GM21825 (cell line): ENCODE results near the gene SAMD13.

ENCODE experiments used
- ATAC-seq: cut with Tn5 transposase; IDR thresholded peaks from one replicate; pipeline ENCODE4 v1.9.1; 2021; ENCODE audit warnings: mild to moderate bottlenecking, moderate library complexity; ENCODE audit not compliant: unreplicated experiment

Gene SAMD13

GRCh38 chr1:84370266-84370665 is 68.8 kb downstream of the SAMD13 start:
- ATAC-seq = no peak

DNA sequence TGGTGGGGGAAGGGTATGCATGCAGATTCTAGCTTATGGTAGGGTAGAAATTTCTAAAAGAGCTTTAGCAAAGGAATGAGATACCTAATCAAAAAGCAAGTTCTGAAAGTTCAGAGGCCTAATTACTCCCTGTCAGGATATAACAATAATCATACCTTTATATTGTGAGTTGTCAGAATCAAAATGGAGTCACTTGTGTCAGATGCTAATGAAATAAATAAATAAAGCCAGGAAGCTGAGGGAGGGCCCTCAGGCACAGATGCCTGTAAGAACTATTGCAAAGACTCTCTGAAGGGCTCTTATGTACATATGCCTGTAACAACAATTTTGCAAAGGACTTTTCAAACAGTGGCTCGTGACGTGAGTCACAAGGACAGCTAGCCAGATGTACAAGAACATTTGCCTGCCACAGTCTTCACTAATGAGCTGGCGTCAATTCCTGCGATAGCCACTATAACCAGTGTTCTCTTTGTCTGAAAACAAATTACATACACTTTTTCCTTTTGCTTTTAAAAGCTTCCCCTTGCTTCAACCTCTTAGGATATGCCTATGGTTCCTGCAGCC is 69.4 kb downstream of the SAMD13 start:
- ATAC-seq = no peak

DNA sequence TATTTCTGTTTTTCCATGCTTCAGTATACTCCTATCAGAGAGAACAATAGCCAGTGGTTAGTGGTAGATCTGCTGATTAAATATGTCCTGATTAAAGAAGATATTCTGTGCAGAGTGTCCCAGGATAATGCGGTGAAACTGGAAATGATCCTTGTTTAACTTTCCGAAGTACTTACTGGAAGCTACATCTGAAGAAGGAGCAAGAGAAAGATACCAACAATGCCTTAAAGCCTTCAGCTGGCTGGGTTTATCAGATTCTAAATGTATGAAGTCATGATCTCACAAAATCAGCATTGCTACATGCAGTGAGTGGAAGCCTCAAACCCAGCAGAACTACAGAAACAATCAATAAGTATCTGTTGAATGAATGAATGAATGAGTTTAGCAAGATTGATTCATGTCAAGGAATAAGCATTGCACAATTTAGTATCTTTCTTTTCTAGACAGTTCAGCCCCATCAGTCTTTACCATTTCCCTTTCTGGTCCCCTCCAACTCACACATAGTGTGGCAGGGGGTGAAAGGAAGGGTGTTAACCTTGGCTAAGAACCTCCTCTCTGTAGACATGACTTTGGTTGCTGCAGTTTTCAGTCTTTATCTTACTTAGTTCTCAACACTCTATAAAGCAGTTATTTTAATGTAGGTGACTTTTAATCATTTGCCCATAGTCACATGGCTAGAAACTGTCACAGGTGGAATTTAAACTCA is 72.1 kb downstream of the SAMD13 start:
- no peak for ATAC-seq

- ATAC-seq = no peak
Observed at GRCh38 chr1:84374991-84375696, 73.6 kb downstream of the SAMD13 start.

GRCh38 chr1:84376000-84376910 is 74.7 kb downstream of the SAMD13 start:
- no peak for ATAC-seq

- no peak for ATAC-seq
Observed at GRCh38 chr1:84377480-84378095, 76.1 kb downstream of the SAMD13 start.

GRCh38 chr1:84379138-84379916 is 77.8 kb downstream of the SAMD13 start:
- ATAC-seq = no peak

- no peak for ATAC-seq
Observed at GRCh38 chr1:84379917-84380180, 78.3 kb downstream of the SAMD13 start.

DNA sequence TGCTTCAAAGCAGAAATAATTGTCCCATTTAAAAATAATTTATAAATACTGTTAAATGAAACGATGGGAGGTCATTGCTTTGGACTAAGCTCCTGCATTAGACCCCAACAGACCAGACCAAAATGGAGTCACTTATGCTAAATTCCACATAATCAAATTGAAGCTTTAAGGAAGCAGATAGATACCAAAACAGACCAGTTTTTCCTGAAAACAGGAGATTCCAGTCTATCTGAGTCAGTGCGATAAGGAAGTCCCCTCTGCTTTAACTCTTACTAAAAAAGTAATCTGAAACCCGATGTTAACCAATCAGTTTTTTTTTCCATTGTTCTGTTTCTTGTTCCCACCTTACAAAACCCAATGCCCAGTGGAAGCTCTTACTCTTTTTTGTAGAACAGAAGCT is 80.6 kb downstream of the SAMD13 start:
- no peak for ATAC-seq

DNA sequence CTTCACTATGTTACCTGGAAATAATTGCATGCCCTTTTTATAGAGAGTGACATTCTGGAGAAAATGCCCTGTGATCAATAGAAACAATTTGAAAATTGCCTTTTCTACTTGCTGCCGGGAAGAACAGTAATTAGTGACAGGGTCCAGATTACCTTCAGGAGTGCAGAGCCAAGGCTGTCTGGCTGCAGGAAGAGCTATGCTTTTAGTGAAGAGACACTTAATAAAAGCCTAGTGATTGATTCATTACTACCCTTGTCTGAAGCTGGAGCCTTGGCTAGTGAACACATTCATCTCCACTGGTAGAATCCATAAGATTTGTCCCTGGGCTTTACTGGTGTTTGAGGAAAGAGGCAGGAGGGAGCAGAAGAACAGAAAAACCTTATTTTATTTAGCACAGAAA is 83.8 kb downstream of the SAMD13 start:
- no peak for ATAC-seq

GRCh38 chr1:84386716-84387479 is 85.4 kb downstream of the SAMD13 start:
- ATAC-seq = no peak

GRCh38 chr1:84387480-84388163 is 86.1 kb downstream of the SAMD13 start:
- no peak for ATAC-seq

- no peak for ATAC-seq
Observed at GRCh38 chr1:84390226-84390625, 88.7 kb downstream of the SAMD13 start.

- ATAC-seq = no peak
Observed at GRCh38 chr1:84398175-84399155, 97.0 kb downstream of the SAMD13 start, which contains the start of gene DNASE2B. Gene DNASE2B, plus strand, starts transcription at chr1:84398484. Its CDS starts 81 bp downstream, at chr1:84398565.
